CD14-positive monocyte (primary cell): ENCODE results near the gene TMEM38A. TPM values are rescaled to one million over a fixed set of nuclear protein-coding genes. Genes with fewer than 3 reads are reported as not detected.

Experiments used
- DNase-seq, 3 donors: peaks; one replicate each; pipeline ENCODE4 v3.0.0-alpha.2; 2011 to 2022
- H2AFZ ChIP-seq: 2 replicates; pipeline ENCODE4 v1.6.0; 2012; ENCODE audit warnings: mild to moderate bottlenecking, low read depth, low read length, inconsistent platforms; ENCODE audit not compliant: insufficient read depth, poor library complexity, severe bottlenecking
- H3K27ac ChIP-seq, 2 donors: 1 replicate in 1 of 2; 2 replicates in 1 of 2; pipeline ENCODE4 v1.5.1; 2012 to 2013; ENCODE audit warnings: low read length in 2 of 2, control low read depth in 1 of 2, inconsistent platforms in 1 of 2, low read depth in 1 of 2, mild to moderate bottlenecking in 1 of 2
- H3K27me3 ChIP-seq, 2 donors: one replicate each; pipeline versions ENCODE4 v1.6.0 to v1.6.1; 2011 to 2013; ENCODE audit warnings: low read length in 2 of 2; ENCODE audit not compliant: control insufficient read depth in 2 of 2, insufficient read depth in 2 of 2
- H3K36me3 ChIP-seq, 2 donors: replicated peaks in 1 of 2; 1 replicate in 1 of 2; 2 replicates in 1 of 2; pipeline versions ENCODE4 v1.5.1 to v1.6.1; 2012 to 2013; ENCODE audit warnings: low read length in 2 of 2, control low read depth in 1 of 2, inconsistent platforms in 1 of 2, mild to moderate bottlenecking in 1 of 2; ENCODE audit not compliant: insufficient read depth in 2 of 2, control insufficient read depth in 1 of 2
- H3K4me1 ChIP-seq, 2 donors: 1 replicate in 1 of 2; 2 replicates in 1 of 2; pipeline versions ENCODE4 v1.5.1 to v1.6.1; 2012 to 2013; ENCODE audit warnings: low read length in 2 of 2, control low read depth in 1 of 2, inconsistent platforms in 1 of 2, mild to moderate bottlenecking in 1 of 2, moderate library complexity in 1 of 2; ENCODE audit not compliant: insufficient read depth in 2 of 2, control insufficient read depth in 1 of 2
- H3K4me2 ChIP-seq: replicated peaks from 2 replicates; pipeline ENCODE3; 2012; ENCODE audit warnings: low read length, moderate library complexity, mild to moderate bottlenecking; ENCODE audit not compliant: poor library complexity, severe bottlenecking; ENCODE audit errors: extremely low read depth
- H3K4me3 ChIP-seq, 3 experiments: fragments of 200-600 bp in 1 of 3; sonication (generic) in 1 of 3; replicated peaks in 1 of 3; 1 replicate in 2 of 3; 2 replicates in 1 of 3; pipeline ENCODE4 v1.5.1; 2011 to 2013; ENCODE audit warnings: low read length in 3 of 3, mild to moderate bottlenecking in 3 of 3, control low read depth in 2 of 3, low read depth in 2 of 3, inconsistent platforms in 1 of 3, moderate library complexity in 1 of 3
- H3K79me2 ChIP-seq: 2 replicates; pipeline ENCODE4 v1.6.0; 2012; ENCODE audit warnings: mild to moderate bottlenecking, control low read depth, inconsistent platforms, low read length, moderate library complexity; ENCODE audit not compliant: insufficient read depth
- H3K9ac ChIP-seq: 2 replicates; pipeline ENCODE4 v1.6.0; 2017; ENCODE audit warnings: low read length, mild to moderate bottlenecking; ENCODE audit not compliant: insufficient read depth, poor library complexity, severe bottlenecking
- H3K9me3 ChIP-seq, 2 donors: replicated peaks in 1 of 2; 1 replicate in 1 of 2; 2 replicates in 1 of 2; pipeline versions ENCODE4 v1.5.1 to v1.6.1; 2012 to 2013; ENCODE audit warnings: low read length in 2 of 2, control low read depth in 1 of 2; ENCODE audit not compliant: control insufficient read depth in 1 of 2, insufficient read depth in 1 of 2
- H4K20me1 ChIP-seq: 2 replicates; pipeline ENCODE4 v1.6.0; 2012; ENCODE audit warnings: mild to moderate bottlenecking, low read length, control low read depth, moderate library complexity; ENCODE audit not compliant: insufficient read depth
- H3K27ac Mint-ChIP-seq, 7 donors: one replicate each; pipeline ENCODE4 v1.8.0; 2020; ENCODE audit warnings: mild to moderate bottlenecking in 7 of 7, mixed read lengths in 7 of 7, moderate library complexity in 6 of 7, inconsistent platforms in 2 of 7
- H3K27me3 Mint-ChIP-seq, 3 donors: one replicate each; pipeline ENCODE4 v1.8.0; 2021 to 2022; ENCODE audit warnings: low read depth in 3 of 3, mild to moderate bottlenecking in 3 of 3, mixed read lengths in 3 of 3, moderate library complexity in 3 of 3, inconsistent platforms in 1 of 3
- H3K36me3 Mint-ChIP-seq, 2 donors: one replicate each; pipeline ENCODE4 v1.8.0; 2020; ENCODE audit warnings: mixed read lengths in 2 of 2, inconsistent platforms in 1 of 2, mild to moderate bottlenecking in 1 of 2
- H3K4me1 Mint-ChIP-seq: one replicate; pipeline ENCODE4 v1.8.0; 2020; ENCODE audit warnings: mild to moderate bottlenecking, mixed read lengths
- H3K4me3 Mint-ChIP-seq, 2 donors: one replicate each; pipeline ENCODE4 v1.8.0; 2020; ENCODE audit warnings: mild to moderate bottlenecking in 2 of 2, mixed read lengths in 2 of 2, moderate library complexity in 1 of 2
- H3K9me3 Mint-ChIP-seq, 7 donors: one replicate each; pipeline ENCODE4 v1.8.0; 2020 to 2022; ENCODE audit warnings: mixed read lengths in 7 of 7, mild to moderate bottlenecking in 6 of 7, moderate library complexity in 6 of 7, inconsistent platforms in 2 of 7
- CTCF ChIP-seq: fragments of 200-600 bp; IDR thresholded peaks from one replicate; pipeline ENCODE4 v1.8.0; 2022; ENCODE audit warnings: antibody characterized with exemption, mild to moderate bottlenecking
- WGBS: methylation state at CpG from one replicate; pipeline ENCODE4 v1.1.5; 2013; ENCODE audit warnings: missing lambda C conversion rate; ENCODE audit not compliant: insufficient coverage; 5-methylcytosine and 5-hydroxymethylcytosine counted together
- intact Hi-C, 2 donors: fragments of 100-400 bp; cut with micrococcal nuclease; formaldehyde crosslinking; loops; one replicate each; pipeline versions ENCODE4 v1.15.0 to v1.15.1; 2023
- polyA plus RNA-seq, 3 donors: library from polyadenylated mRNA; depleted of rRNA in 1 of 3; unstranded in 2 of 3; stranded (reverse) in 1 of 3; fragments of 300-500 nt in 2 of 3; fragments of >200 nt in 1 of 3; fragmentation: Illumina TruSeq in 2 of 3; gene quantifications; 1 replicate in 2 of 3; 2 replicates in 1 of 3; pipeline ENCODE4 v1.2.3, GENCODE V29; 2012 to 2021

The TMEM38A gene
- polyA plus RNA-seq, 3 donors, result 8.5 to 21.6 (median 10.6) TPM

GRCh38 chr19:16624236-16624635 is 36.7 kb upstream of the TMEM38A start:
- H3K9me3 Mint-ChIP-seq, result no peaks in the 10 kb centered on the region
- no peak overlapping the region for H3K4me3 Mint-ChIP-seq
- Histone ChIP-seq H3K4me2 (no peak overlapping the region), H4K20me1 (peaks cover 85% of the 10 kb centered on the region), H3K9me3 (no peaks in the 10 kb centered on the region), H3K4me3 (no peak overlapping the region), H3K9ac (no peak overlapping the region), H3K4me1 (peaks cover 19 to 33% of the 10 kb centered on the region in 2 donors), H3K79me2 (peaks cover 86% of the 10 kb centered on the region), H3K27ac (peak overlapping the region in 1 of 2 donors; percentile 15), H3K36me3 (peaks cover 17 to 51% of the 10 kb centered on the region in 2 donors), H2AFZ (no peak overlapping the region), H3K27me3 (no peaks in the 10 kb centered on the region)
- no peak for TF ChIP-seq CTCF
- H3K36me3 Mint-ChIP-seq, result peaks cover 23 to 31% of the 10 kb centered on the region in 2 donors
- H3K27ac Mint-ChIP-seq, result peak overlapping the region in 1 of 7 donors; percentile 43
- no peaks in the 10 kb centered on the region for H3K27me3 Mint-ChIP-seq
- no peak for DNase-seq
- H3K4me1 Mint-ChIP-seq, result peaks cover 38% of the 10 kb centered on the region
- intact Hi-C loops, result no loop called here
- 95% methylated on average over 10 of the region's 10 CpGs for WGBS

GRCh38 chr19:16625163-16625958 is 35.6 kb upstream of the TMEM38A start:
- Histone ChIP-seq H3K9ac (no peak overlapping the region), H3K27me3 (no peaks in the 10 kb centered on the region), H2AFZ (no peak overlapping the region), H3K4me3 (no peak overlapping the region), H3K4me2 (no peak overlapping the region), H3K4me1 (peaks cover 23 to 37% of the 10 kb centered on the region in 2 donors), H3K79me2 (peaks cover 75% of the 10 kb centered on the region), H4K20me1 (peaks cover 76% of the 10 kb centered on the region), H3K27ac (peak overlapping the region in 1 of 2 donors; percentile 15), H3K9me3 (no peaks in the 10 kb centered on the region), H3K36me3 (peaks cover 17 to 50% of the 10 kb centered on the region in 2 donors)
- peak overlapping the region in 1 of 2 donors; percentile 5 for H3K4me3 Mint-ChIP-seq
- 95% methylated on average over 12 of the region's 16 CpGs for WGBS
- H3K9me3 Mint-ChIP-seq, result no peaks in the 10 kb centered on the region
- no peak for TF ChIP-seq CTCF
- peak overlapping the region in 2 of 7 donors; percentile 23 to 43 for H3K27ac Mint-ChIP-seq
- no peak for DNase-seq
- intact Hi-C loops, result loop anchor here in 1 of 2 donors (5.0 kb wide), 2 partner anchors 37 to 53 kb away; partner anchors contain the start of genes SLC35E1, SMIM7 and TMEM38A
- H3K36me3 Mint-ChIP-seq, result peaks cover 30 to 33% of the 10 kb centered on the region in 2 donors
- no peaks in the 10 kb centered on the region for H3K27me3 Mint-ChIP-seq
- H3K4me1 Mint-ChIP-seq, result peaks cover 37% of the 10 kb centered on the region
